ENCODE measurements around the gene SEMA3D. TPM values are rescaled to one million over a fixed set of nuclear protein-coding genes. Genes with fewer than 3 reads are reported as not detected.
A peak's percentile ranks its signal among the peaks of the same experiment; 100 is the strongest.

SEMA3D gene
- total RNA-seq, 1 experiment from 2014 or later = 23.3 TPM

GRCh38 chr7:85033263-85033662 is 153.6 kb downstream of the SEMA3D start:
- intact Hi-C loops (cut with micrococcal nuclease; ENCODE audit: unreplicated experiment) = loop anchor here (5.0 kb wide), 2 partner anchors 799 to 819 kb away; no protein-coding TSS in a partner anchor
- POLR2A ChIA-PET (ENCODE audit: low non-redundant PET) = no interaction called here

GRCh38 chr7:85031475-85031874 is 155.4 kb downstream of the SEMA3D start:
- intact Hi-C loops (cut with micrococcal nuclease; ENCODE audit: unreplicated experiment) = loop anchor here (2.0 to 5.0 kb wide), 3 partner anchors 521 to 821 kb away; no protein-coding TSS in a partner anchor
- BruUV-seq (replicated peaks) = no TSS peak
- Histone ChIP-seq H3K9me3 (ENCODE audit: low read depth, low read length, poor library complexity, severe bottlenecking) (no peaks in the 10 kb centered on the region), H3K4me1 (ENCODE audit: insufficient read depth, low read length, poor library complexity, severe bottlenecking) (peaks cover 5% of the 10 kb centered on the region), H3K27me3 (replicated peaks; ENCODE audit: insufficient read depth, low read depth, low read length, poor library complexity) (no peaks in the 10 kb centered on the region), H3K4me3 (ENCODE audit: low read depth, low read length, poor library complexity, severe bottlenecking) (no peak overlapping the region), H3K36me3 (ENCODE audit: insufficient read depth, low read length, poor library complexity, severe bottlenecking) (no peaks in the 10 kb centered on the region), H3K27ac (ENCODE audit: low read depth, low read length, poor library complexity, severe bottlenecking) (no peak overlapping the region)
- no peak for DNase-seq (ENCODE audit: low spot score)
- POLR2A ChIA-PET (ENCODE audit: low non-redundant PET) = no interaction called here
- CTCF ChIA-PET = interaction anchor here (1.0 to 1.3 kb wide), 3 partner anchors 51 to 799 kb away, joined by 4 to 5 read pairs (median 4); no protein-coding TSS in a partner anchor
- TF ChIP-seq EZH2 (IDR thresholded peaks at IDR 0.05; ENCODE audit: borderline replicate concordance, low read depth, low read length, poor library complexity, severe bottlenecking) = no peak
- no peak for TF ChIP-seq CTCF (conservative IDR thresholded peaks at IDR 0.05; ENCODE audit: low read depth, low read length)

More at GRCh38 chr7:85033263-85033662, 153.6 kb downstream of the SEMA3D start:
- CTCF ChIA-PET = no interaction called here
- Histone ChIP-seq H3K27ac (ENCODE audit: low read depth, low read length, poor library complexity, severe bottlenecking) (no peak overlapping the region), H3K36me3 (ENCODE audit: insufficient read depth, low read length, poor library complexity, severe bottlenecking) (no peaks in the 10 kb centered on the region), H3K4me1 (ENCODE audit: insufficient read depth, low read length, poor library complexity, severe bottlenecking) (peaks cover 5% of the 10 kb centered on the region), H3K9me3 (ENCODE audit: low read depth, low read length, poor library complexity, severe bottlenecking) (no peaks in the 10 kb centered on the region), H3K27me3 (replicated peaks; ENCODE audit: insufficient read depth, low read depth, low read length, poor library complexity) (no peaks in the 10 kb centered on the region), H3K4me3 (ENCODE audit: low read depth, low read length, poor library complexity, severe bottlenecking) (no peak overlapping the region)
- TF ChIP-seq EZH2 (IDR thresholded peaks at IDR 0.05; ENCODE audit: borderline replicate concordance, low read depth, low read length, poor library complexity, severe bottlenecking) (no peak), CTCF (conservative IDR thresholded peaks at IDR 0.05; ENCODE audit: low read depth, low read length) (no peak)
- no TSS peak for BruUV-seq (replicated peaks)
- no peak for DNase-seq (ENCODE audit: low spot score)

GRCh38 chr7:85030893-85031292 is 156.0 kb downstream of the SEMA3D start:
- no peaks in the 10 kb centered on the region for H3K36me3 ChIP-seq (ENCODE audit: insufficient read depth, low read length, poor library complexity, severe bottlenecking)
- intact Hi-C loops (cut with micrococcal nuclease; ENCODE audit: unreplicated experiment) = loop anchor here (2.0 to 5.0 kb wide), 3 partner anchors 522 to 821 kb away; no protein-coding TSS in a partner anchor
- CTCF ChIA-PET = interaction anchor here (1.0 to 1.3 kb wide), 3 partner anchors 50 to 799 kb away, joined by 4 to 5 read pairs (median 4); no protein-coding TSS in a partner anchor
- H3K4me3 ChIP-seq (ENCODE audit: low read depth, low read length, poor library complexity, severe bottlenecking) = no peak overlapping the region
- no peaks in the 10 kb centered on the region for H3K27me3 ChIP-seq (replicated peaks; ENCODE audit: insufficient read depth, low read depth, low read length, poor library complexity)
- no peaks in the 10 kb centered on the region for H3K9me3 ChIP-seq (ENCODE audit: low read depth, low read length, poor library complexity, severe bottlenecking)
- no TSS peak for BruUV-seq (replicated peaks)
- no peak for TF ChIP-seq EZH2 (IDR thresholded peaks at IDR 0.05; ENCODE audit: borderline replicate concordance, low read depth, low read length, poor library complexity, severe bottlenecking)
- TF ChIP-seq CTCF (conservative IDR thresholded peaks at IDR 0.05; ENCODE audit: low read depth, low read length) = peak; percentile 75
- peaks cover 5% of the 10 kb centered on the region for H3K4me1 ChIP-seq (ENCODE audit: insufficient read depth, low read length, poor library complexity, severe bottlenecking)
- DNase-seq (ENCODE audit: low spot score) = peak; percentile 83
- H3K27ac ChIP-seq (ENCODE audit: low read depth, low read length, poor library complexity, severe bottlenecking) = no peak overlapping the region
- POLR2A ChIA-PET (ENCODE audit: low non-redundant PET) = no interaction called here

Data from A673 (cell line).